ENCODE data around the gene CXCL17. TPM values are rescaled to one million over a fixed set of nuclear protein-coding genes. Genes with fewer than 3 reads are reported as not detected.
"Not testable (repeated sequence)": the region's sequence is repeated elsewhere in the genome, so short reads cannot be mapped to it uniquely, and the experiment has no call there.

The CXCL17 gene
- total RNA-seq, 1 experiment from 2014 or later = 0.32 TPM

DNA sequence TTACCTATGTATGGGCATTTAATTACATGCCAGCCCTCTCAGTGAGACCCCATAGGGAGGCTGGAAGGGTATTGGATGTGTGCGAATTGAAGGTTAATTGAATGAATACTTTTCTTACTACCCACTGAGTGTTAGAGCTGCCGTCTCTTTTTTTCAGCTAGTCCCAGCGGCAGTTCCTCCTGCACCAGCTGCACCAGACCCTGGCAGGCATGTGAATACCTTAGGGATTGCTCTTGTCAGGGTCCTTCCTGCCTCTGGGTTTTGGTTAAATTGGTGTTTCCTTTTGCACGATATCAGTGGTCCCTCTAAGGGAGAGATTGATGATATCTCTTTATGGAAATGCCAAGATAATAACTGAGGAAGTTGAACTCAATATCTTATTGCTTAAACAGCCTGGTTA is 9.8 kb upstream of the CXCL17 start:
- no peak overlapping the region for H3K9ac ChIP-seq (ENCODE audit: low read length)
- H3K36me3 ChIP-seq (ENCODE audit: control insufficient read depth in 1 of 2, insufficient read depth in 2 of 2, low read length in 2 of 2) = no peaks in the 10 kb centered on the region
- H3K4me1 ChIP-seq (ENCODE audit: control insufficient read depth in 1 of 2, insufficient read depth in 2 of 2, low read length in 2 of 2) = peaks cover 13 to 25% of the 10 kb centered on the region in 2 experiments
- ChIA-PET RAD21 (ENCODE audit: low non-redundant PET in 1 of 2, low total read pairs in 2 of 2, uncharacterized antibody in 2 of 2, unreplicated experiment in 2 of 2) (no interaction called here), POLR2A (no interaction called here), CTCF (interaction anchor here (4.0 kb wide), 1 partner anchor 11 kb away, joined by 29 read pairs; no protein-coding TSS in a partner anchor)
- H4K20me1 ChIP-seq (ENCODE audit: insufficient read depth) = no peaks in the 10 kb centered on the region
- intact Hi-C loops (cut with micrococcal nuclease) = no loop called here
- H2AFZ ChIP-seq (ENCODE audit: low read depth, low read length, poor library complexity, severe bottlenecking) = no peak overlapping the region
- no peaks in the 10 kb centered on the region for H3K79me2 ChIP-seq (ENCODE audit: insufficient read depth, low read length)
- no peak for ATAC-seq
- H3K9me3 ChIP-seq (ENCODE audit: control insufficient read depth in 1 of 2, insufficient read depth in 1 of 2, low read depth in 1 of 2, low read length in 2 of 2) = no peaks in the 10 kb centered on the region
- DNase-seq (ENCODE audit: low read depth, low spot score) = no peak
- no peak overlapping the region for H3K27ac ChIP-seq (ENCODE audit: low read depth, low read length)
- no peak for TF ChIP-seq TCF7L2 (IDR thresholded peaks at IDR 0.05; ENCODE audit: borderline replicate concordance, extremely low read depth, insufficient read depth, insufficient read length)
- TF ChIP-seq SRF (IDR thresholded peaks at IDR 0.05; ENCODE audit: low read depth) = no peak
- TF ChIP-seq POLR2A (IDR thresholded peaks at IDR 0.05; ENCODE audit: borderline replicate concordance, extremely low read depth, insufficient read depth, insufficient read length) = no peak
- no peak for TF ChIP-seq RAD21 (IDR thresholded peaks at IDR 0.05; ENCODE audit: low read depth)
- TF ChIP-seq, protein P1, sequence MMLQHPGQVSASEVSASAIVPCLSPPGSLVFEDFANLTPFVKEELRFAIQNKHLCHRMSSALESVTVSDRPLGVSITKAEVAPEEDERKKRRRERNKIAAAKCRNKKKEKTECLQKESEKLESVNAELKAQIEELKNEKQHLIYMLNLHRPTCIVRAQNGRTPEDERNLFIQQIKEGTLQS (IDR thresholded peaks at IDR 0.05) = no peak
- TF ChIP-seq ZNF274 (IDR thresholded peaks at IDR 0.05; ENCODE audit: low read depth, low read length) = no peak
- TF ChIP-seq ELF1 (IDR thresholded peaks at IDR 0.05; ENCODE audit: borderline replicate concordance, low read depth) = no peak
- H3K4me2 ChIP-seq (ENCODE audit: low read length) = no peak overlapping the region
- H3K9me2 ChIP-seq (ENCODE audit: insufficient read depth) = no peaks in the 10 kb centered on the region
- no peaks in the 10 kb centered on the region for H3K27me3 ChIP-seq (ENCODE audit: insufficient read depth, low read length)
- no TSS peak for BruUV-seq (replicated peaks)
- H3K4me3 ChIP-seq (replicated peaks in 1 of 2; ENCODE audit: low read depth in 1 of 2, low read length in 2 of 2) = no peak overlapping the region

DNA sequence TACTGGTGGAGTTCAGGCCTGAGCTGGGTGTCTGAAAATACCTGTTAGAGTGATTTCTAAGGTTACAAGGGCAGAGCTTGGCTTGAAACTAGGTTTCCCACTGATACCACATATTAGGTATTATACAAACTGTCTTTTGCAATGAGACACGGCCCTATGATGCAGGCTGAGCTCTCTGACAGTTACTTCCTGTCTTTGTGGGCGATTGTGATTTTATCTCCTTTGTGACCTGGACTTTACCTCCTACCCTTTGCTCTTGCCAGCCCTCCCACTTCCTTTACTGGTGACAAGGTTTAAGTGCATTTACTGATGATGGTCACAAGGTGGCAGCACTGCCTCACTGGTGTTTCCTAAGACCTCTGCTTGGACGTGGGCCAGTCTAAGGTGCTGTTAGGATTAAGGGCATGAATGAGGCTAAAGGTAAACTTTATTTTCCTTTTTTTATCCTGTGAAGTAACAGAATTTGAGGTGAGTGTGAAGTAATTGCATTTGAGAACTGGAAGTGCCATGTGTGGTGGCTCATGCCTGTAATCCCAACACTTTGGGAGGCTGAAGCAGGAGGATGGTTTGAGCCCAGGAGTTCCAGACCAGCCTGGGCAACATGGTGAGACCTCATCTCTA is 7.7 kb upstream of the CXCL17 start:
- peak; percentile 85 for DNase-seq (ENCODE audit: low read depth, low spot score)
- Histone ChIP-seq H3K36me3 (ENCODE audit: control insufficient read depth in 1 of 2, insufficient read depth in 2 of 2, low read length in 2 of 2) (no peaks in the 10 kb centered on the region), H3K79me2 (ENCODE audit: insufficient read depth, low read length) (no peaks in the 10 kb centered on the region), H3K9me2 (ENCODE audit: insufficient read depth) (no peaks in the 10 kb centered on the region), H3K9me3 (ENCODE audit: control insufficient read depth in 1 of 2, insufficient read depth in 1 of 2, low read depth in 1 of 2, low read length in 2 of 2) (no peaks in the 10 kb centered on the region), H2AFZ (ENCODE audit: low read depth, low read length, poor library complexity, severe bottlenecking) (no peak overlapping the region), H3K27me3 (ENCODE audit: insufficient read depth, low read length) (no peaks in the 10 kb centered on the region), H3K9ac (ENCODE audit: low read length) (no peak overlapping the region), H3K4me1 (ENCODE audit: control insufficient read depth in 1 of 2, insufficient read depth in 2 of 2, low read length in 2 of 2) (peaks cover 6 to 16% of the 10 kb centered on the region in 2 experiments; a peak in 3 of 4 replicates), H3K4me2 (ENCODE audit: low read length) (peak overlapping the region; percentile 56), H3K4me3 (replicated peaks in 1 of 2; ENCODE audit: low read depth in 1 of 2, low read length in 2 of 2) (no peak overlapping the region), H4K20me1 (ENCODE audit: insufficient read depth) (no peaks in the 10 kb centered on the region), H3K27ac (ENCODE audit: low read depth, low read length) (no peak overlapping the region)
- POLR2A ChIA-PET = interaction anchor here (0.9 kb wide), 1 partner anchor 78 kb away, joined by 3 read pairs; the partner anchor contains the start of gene CEACAM1
- BruUV-seq (replicated peaks) = no TSS peak
- CTCF ChIA-PET = interaction anchor here (0.6 to 4.0 kb wide), 12 partner anchors 9 to 146 kb away, joined by 3 to 30 read pairs (median 4); partner anchors contain the start of gene CEACAM1
- intact Hi-C loops (cut with micrococcal nuclease) = loop anchor here (1.0 kb wide), 2 partner anchors 79 to 146 kb away; no protein-coding TSS in a partner anchor
- TF ChIP-seq EZH2phosphoT487 (IDR thresholded peaks at IDR 0.05; ENCODE audit: borderline replicate concordance) = no peak
- TF ChIP-seq, protein P2, sequence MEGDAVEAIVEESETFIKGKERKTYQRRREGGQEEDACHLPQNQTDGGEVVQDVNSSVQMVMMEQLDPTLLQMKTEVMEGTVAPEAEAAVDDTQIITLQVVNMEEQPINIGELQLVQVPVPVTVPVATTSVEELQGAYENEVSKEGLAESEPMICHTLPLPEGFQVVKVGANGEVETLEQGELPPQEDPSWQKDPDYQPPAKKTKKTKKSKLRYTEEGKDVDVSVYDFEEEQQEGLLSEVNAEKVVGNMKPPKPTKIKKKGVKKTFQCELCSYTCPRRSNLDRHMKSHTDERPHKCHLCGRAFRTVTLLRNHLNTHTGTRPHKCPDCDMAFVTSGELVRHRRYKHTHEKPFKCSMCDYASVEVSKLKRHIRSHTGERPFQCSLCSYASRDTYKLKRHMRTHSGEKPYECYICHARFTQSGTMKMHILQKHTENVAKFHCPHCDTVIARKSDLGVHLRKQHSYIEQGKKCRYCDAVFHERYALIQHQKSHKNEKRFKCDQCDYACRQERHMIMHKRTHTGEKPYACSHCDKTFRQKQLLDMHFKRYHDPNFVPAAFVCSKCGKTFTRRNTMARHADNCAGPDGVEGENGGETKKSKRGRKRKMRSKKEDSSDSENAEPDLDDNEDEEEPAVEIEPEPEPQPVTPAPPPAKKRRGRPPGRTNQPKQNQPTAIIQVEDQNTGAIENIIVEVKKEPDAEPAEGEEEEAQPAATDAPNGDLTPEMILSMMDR (IDR thresholded peaks at IDR 0.05 in 2 of 3, conservative IDR thresholded peaks at IDR 0.05 in 1 of 3; ENCODE audit: borderline replicate concordance in 1 of 3, insufficient read depth in 1 of 3, low read depth in 2 of 3, low read length in 2 of 3) = peak; percentile 82 to 95 (median 93)
- TF ChIP-seq RAD21 (IDR thresholded peaks at IDR 0.05; ENCODE audit: low read depth) = peak; percentile 98
- RAD21 ChIA-PET (ENCODE audit: low non-redundant PET in 1 of 2, low total read pairs in 2 of 2, uncharacterized antibody in 2 of 2, unreplicated experiment in 2 of 2) = interaction anchor here (1.2 to 1.3 kb wide), 2 partner anchors 76 to 79 kb away, joined by 3 to 5 read pairs; no protein-coding TSS in a partner anchor
- peak; percentile 92 for ATAC-seq

DNA sequence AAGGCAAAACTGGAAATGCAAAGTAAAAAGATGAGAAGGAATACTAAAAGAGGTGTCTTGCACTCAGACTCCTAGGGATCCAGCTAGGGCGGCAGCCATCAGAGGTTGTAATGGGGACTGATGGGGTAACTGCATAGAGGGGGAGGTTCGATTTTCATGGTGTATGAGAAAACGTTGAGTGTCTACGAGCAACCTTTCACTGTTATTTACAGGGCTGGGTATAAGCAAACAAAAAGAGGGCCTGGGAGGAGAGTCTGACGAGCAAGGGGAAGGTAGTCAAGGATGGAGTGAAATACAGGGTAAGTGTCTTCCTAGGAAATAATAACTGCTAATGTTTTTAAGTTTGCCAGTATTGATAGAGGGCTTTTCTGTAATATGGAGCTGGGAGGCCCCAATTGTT is 5.6 kb upstream of the CXCL17 start:
- H3K4me2 ChIP-seq (ENCODE audit: low read length); H3K9me2 ChIP-seq (ENCODE audit: insufficient read depth); H4K20me1 ChIP-seq (ENCODE audit: insufficient read depth); ATAC-seq; H3K36me3 ChIP-seq (ENCODE audit: control insufficient read depth in 1 of 2, insufficient read depth in 2 of 2, low read length in 2 of 2); BruUV-seq (replicated peaks); POLR2A ChIA-PET; RAD21 ChIA-PET (ENCODE audit: low non-redundant PET in 1 of 2, low total read pairs in 2 of 2, uncharacterized antibody in 2 of 2, unreplicated experiment in 2 of 2); intact Hi-C loops (cut with micrococcal nuclease); H3K9ac ChIP-seq (ENCODE audit: low read length); H3K4me3 ChIP-seq (replicated peaks in 1 of 2; ENCODE audit: low read depth in 1 of 2, low read length in 2 of 2); DNase-seq (ENCODE audit: low read depth, low spot score); H3K79me2 ChIP-seq (ENCODE audit: insufficient read depth, low read length); H3K9me3 ChIP-seq (ENCODE audit: control insufficient read depth in 1 of 2, insufficient read depth in 1 of 2, low read depth in 1 of 2, low read length in 2 of 2); H2AFZ ChIP-seq (ENCODE audit: low read depth, low read length, poor library complexity, severe bottlenecking); H3K27me3 ChIP-seq (ENCODE audit: insufficient read depth, low read length); H3K27ac ChIP-seq (ENCODE audit: low read depth, low read length): not testable (repeated sequence)
- CTCF ChIA-PET = interaction anchor here (1.0 to 1.7 kb wide), 2 partner anchors 8 to 10 kb away, joined by 4 to 5 read pairs; no protein-coding TSS in a partner anchor
- peaks cover 4 to 11% of the 10 kb centered on the region in 2 experiments; a peak in 2 of 4 replicates for H3K4me1 ChIP-seq (ENCODE audit: control insufficient read depth in 1 of 2, insufficient read depth in 2 of 2, low read length in 2 of 2)

Measured in HCT116 (cell line).